NCI-H2227 (cell line): ENCODE data around the gene ABLIM2.

ENCODE experiments used
- DNase-seq: peaks from one replicate; lab custom pipeline; 2025; ENCODE audit not compliant: unreplicated experiment; lab: John Stamatoyannopoulos, UW

ABLIM2 gene

GRCh38 chr4:8009710-8010511, 148.7 kb downstream of the ABLIM2 start:
- peak; percentile 40 for DNase-seq

GRCh38 chr4:8009097-8009496, 149.5 kb downstream of the ABLIM2 start:
- no peak for DNase-seq

- no peak for DNase-seq
Observed at GRCh38 chr4:8008391-8008790, 150.2 kb downstream of the ABLIM2 start.

GRCh38 chr4:8007581-8007980, 151.0 kb downstream of the ABLIM2 start:
- no peak for DNase-seq

GRCh38 chr4:8006471-8006870, 152.1 kb downstream of the ABLIM2 start:
- no peak for DNase-seq

GRCh38 chr4:8005814-8006215, 152.8 kb downstream of the ABLIM2 start:
- no peak for DNase-seq

- no peak for DNase-seq
Observed at GRCh38 chr4:8005033-8005808, 153.4 kb downstream of the ABLIM2 start.

GRCh38 chr4:8004066-8004465, 154.5 kb downstream of the ABLIM2 start:
- no peak for DNase-seq

- DNase-seq, result no peak
Observed at GRCh38 chr4:8002525-8003309, 155.9 kb downstream of the ABLIM2 start.

GRCh38 chr4:8001564-8002355, 156.9 kb downstream of the ABLIM2 start:
- no peak for DNase-seq

GRCh38 chr4:8000721-8001491, 157.7 kb downstream of the ABLIM2 start:
- DNase-seq, result no peak

- DNase-seq, result no peak
Observed at GRCh38 chr4:8000247-8000646, 158.4 kb downstream of the ABLIM2 start.

GRCh38 chr4:7999695-8000094, 158.9 kb downstream of the ABLIM2 start:
- DNase-seq, result no peak

- DNase-seq, result no peak
Observed at GRCh38 chr4:7999279-7999678, 159.3 kb downstream of the ABLIM2 start.

- no peak for DNase-seq
Observed at GRCh38 chr4:7998447-7998846, 160.2 kb downstream of the ABLIM2 start.

GRCh38 chr4:7995866-7996265, 162.7 kb downstream of the ABLIM2 start:
- DNase-seq, result no peak

- no peak for DNase-seq
Observed at GRCh38 chr4:7995135-7995534, 163.5 kb downstream of the ABLIM2 start.

- DNase-seq, result no peak
Observed at GRCh38 chr4:7993671-7994070, 164.9 kb downstream of the ABLIM2 start.

- DNase-seq, result no peak
Observed at GRCh38 chr4:7992846-7993245, 165.8 kb downstream of the ABLIM2 start.
